ENCODE measurements around the gene TSGA10IP. TPM values are rescaled to one million over a fixed set of nuclear protein-coding genes. Genes with fewer than 3 reads are reported as not detected.

Gene TSGA10IP
- total RNA-seq, 1 donor from 2014 or later, result not detected

DNA sequence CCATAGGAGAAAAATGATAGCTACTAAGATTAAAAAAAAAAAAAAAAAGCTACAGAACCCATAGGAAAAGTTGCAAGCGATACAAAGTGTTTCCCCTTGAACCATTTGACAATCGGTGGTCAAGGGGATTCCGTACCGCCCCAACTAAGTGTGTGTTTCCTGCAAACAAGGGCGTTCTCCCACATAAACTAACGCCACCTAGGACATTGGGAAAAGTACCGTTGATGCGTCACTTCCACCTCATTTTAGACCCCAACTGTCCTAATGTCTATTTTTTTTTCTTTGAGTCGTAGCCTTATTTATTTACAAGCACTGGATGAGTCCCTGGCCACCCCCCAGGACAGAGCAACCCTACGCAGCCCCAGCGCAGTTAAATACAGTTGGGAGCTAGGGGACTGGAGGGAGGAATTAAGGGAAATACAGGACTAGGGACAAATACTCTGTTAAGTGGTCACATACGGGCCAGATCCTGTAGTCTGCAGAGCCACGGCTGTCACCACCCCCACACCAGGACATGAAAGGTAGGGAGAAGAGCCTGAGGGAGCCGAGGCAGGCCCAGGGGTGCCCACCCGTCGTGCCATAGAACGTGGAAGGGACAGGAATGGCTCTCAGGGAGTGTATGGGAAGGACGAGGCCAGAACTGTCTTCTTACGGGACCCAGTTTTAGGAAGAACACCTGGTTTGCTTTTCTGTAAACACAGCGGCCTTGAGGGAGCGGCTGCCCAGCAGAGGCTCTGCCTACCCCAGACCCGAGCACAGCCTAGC, 37.7 kb downstream of the TSGA10IP start:
- Histone ChIP-seq H3K27me3 (ENCODE audit: control insufficient read depth, insufficient read depth, low read length) (no peaks in the 10 kb centered on the region), H3K36me3 (ENCODE audit: control insufficient read depth, insufficient read depth, low read length) (peaks cover 1% of the 10 kb centered on the region), H3K4me3 (ENCODE audit: low read depth, low read length) (no peak overlapping the region)
- no peak for DNase-seq (ENCODE audit: low read depth)
- TF ChIP-seq, protein P1, sequence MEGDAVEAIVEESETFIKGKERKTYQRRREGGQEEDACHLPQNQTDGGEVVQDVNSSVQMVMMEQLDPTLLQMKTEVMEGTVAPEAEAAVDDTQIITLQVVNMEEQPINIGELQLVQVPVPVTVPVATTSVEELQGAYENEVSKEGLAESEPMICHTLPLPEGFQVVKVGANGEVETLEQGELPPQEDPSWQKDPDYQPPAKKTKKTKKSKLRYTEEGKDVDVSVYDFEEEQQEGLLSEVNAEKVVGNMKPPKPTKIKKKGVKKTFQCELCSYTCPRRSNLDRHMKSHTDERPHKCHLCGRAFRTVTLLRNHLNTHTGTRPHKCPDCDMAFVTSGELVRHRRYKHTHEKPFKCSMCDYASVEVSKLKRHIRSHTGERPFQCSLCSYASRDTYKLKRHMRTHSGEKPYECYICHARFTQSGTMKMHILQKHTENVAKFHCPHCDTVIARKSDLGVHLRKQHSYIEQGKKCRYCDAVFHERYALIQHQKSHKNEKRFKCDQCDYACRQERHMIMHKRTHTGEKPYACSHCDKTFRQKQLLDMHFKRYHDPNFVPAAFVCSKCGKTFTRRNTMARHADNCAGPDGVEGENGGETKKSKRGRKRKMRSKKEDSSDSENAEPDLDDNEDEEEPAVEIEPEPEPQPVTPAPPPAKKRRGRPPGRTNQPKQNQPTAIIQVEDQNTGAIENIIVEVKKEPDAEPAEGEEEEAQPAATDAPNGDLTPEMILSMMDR (IDR thresholded peaks at IDR 0.05; ENCODE audit: insufficient read depth, low read length, poor library complexity, severe bottlenecking), result no peak

DNA sequence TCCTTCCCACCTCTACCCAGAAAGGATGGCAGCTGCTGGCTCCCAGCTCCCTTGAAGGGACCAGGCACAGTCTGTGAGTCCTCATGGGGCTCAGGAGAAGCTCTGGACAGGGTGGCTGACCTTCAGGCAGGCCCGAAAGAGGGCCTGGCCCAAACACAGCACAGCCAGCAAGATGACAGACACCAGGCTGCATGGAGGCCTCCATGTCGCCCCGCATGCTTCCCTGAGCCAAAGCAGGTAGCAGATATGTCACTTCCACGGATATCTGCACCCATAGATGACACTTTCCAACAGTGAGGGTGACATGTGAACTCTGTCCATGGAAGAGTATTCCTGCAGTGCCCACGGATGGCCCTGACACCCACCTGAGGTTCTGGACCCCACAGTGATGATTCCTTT, 38.3 kb downstream of the TSGA10IP start:
- Histone ChIP-seq H3K36me3 (ENCODE audit: control insufficient read depth, insufficient read depth, low read length) (peaks cover 1% of the 10 kb centered on the region), H3K27me3 (ENCODE audit: control insufficient read depth, insufficient read depth, low read length) (no peaks in the 10 kb centered on the region), H3K4me3 (ENCODE audit: low read depth, low read length) (no peak overlapping the region)
- TF ChIP-seq, protein P1 (IDR thresholded peaks at IDR 0.05; ENCODE audit: insufficient read depth, low read length, poor library complexity, severe bottlenecking), result no peak
- no peak for DNase-seq (ENCODE audit: low read depth)

DNA sequence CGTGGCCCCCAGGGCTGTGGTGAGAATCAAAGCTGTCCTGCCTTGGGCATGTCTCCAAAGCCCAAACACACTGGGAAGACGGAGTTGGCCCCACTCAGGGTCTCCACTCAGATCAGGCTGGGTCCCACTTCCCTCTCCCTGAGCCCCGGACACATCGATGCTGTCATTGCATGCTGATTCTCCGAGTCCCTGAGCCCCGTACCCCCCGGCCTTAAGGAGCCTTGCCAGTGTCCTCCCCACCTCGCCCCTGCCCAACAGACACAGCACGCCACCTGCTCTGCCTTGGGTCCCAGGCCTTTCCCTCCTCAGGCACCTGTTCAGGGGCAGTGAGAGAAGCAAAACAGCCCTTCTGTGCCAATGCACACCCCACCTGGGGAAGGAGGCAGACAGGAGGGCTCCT, 42.1 kb downstream of the TSGA10IP start:
- TF ChIP-seq, protein P1 (IDR thresholded peaks at IDR 0.05; ENCODE audit: insufficient read depth, low read length, poor library complexity, severe bottlenecking), result no peak
- no peaks in the 10 kb centered on the region for H3K36me3 ChIP-seq (ENCODE audit: control insufficient read depth, insufficient read depth, low read length)
- DNase-seq (ENCODE audit: low read depth), result no peak
- H3K4me3 ChIP-seq (ENCODE audit: low read depth, low read length), result no peak overlapping the region
- H3K27me3 ChIP-seq (ENCODE audit: control insufficient read depth, insufficient read depth, low read length), result no peaks in the 10 kb centered on the region

DNA sequence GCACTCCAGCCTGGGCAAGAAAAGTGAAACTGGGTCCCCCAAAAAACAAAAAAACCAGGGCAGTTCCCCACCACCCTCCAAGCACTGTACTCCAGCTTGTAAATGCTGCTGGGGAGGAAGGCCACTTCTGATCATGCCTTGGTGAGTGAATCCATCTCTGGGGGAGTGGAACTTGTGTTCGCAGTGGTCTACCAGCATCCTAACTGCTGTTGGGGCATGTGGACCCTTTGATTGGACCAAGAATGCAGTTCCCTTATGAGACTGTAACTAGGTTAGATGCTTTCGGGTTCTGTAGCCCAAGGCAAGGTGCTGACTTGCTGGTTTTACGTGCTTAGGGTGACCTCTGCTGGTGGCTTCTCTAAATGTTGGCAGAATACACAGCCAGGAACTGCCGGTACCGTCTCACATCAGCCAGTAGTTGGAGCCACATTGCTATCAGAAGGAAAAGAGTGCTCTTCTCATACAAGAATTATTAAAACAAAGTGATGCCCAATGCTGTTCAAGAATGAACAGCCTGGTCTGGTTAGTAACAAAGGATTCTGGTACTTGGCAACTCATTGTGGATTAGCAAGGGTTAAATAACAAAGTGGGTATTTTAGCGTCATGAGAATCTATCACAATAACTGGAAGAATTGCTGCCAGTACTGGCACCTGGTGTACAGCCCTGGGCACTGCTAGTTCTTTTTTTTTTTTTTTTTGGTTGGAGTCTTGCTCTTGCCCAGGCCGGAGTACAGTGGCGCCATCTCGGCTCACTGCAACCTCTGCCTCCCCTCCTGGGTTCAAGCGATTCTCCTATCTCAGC, 43.7 kb downstream of the TSGA10IP start:
- TF ChIP-seq, protein P1 (IDR thresholded peaks at IDR 0.05; ENCODE audit: insufficient read depth, low read length, poor library complexity, severe bottlenecking), result peak; percentile 88
- DNase-seq (ENCODE audit: low read depth), result peak; percentile 75
- H3K36me3 ChIP-seq (ENCODE audit: control insufficient read depth, insufficient read depth, low read length), result no peaks in the 10 kb centered on the region
- no peak overlapping the region for H3K4me3 ChIP-seq (ENCODE audit: low read depth, low read length)
- H3K27me3 ChIP-seq (ENCODE audit: control insufficient read depth, insufficient read depth, low read length), result no peaks in the 10 kb centered on the region

DNA sequence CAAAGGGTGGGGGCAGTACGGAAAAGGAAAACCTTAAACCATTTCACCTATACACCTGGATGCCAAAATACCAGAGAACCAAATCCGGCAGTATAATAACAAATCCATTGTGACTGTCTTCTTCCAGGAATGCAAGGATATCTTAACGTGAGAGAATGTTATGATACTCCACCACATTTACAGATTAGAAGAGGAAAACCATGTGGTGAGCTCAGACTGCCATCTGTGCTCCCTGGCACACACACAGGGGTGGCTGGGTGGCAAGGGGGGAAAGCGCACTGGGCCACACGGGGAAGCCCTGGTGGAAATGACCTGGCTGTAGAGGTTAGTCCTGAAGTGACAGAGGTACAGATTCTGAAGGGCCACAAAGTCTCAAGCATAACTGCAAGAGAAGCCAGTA, 46.8 kb downstream of the TSGA10IP start:
- TF ChIP-seq, protein P1 (IDR thresholded peaks at IDR 0.05; ENCODE audit: insufficient read depth, low read length, poor library complexity, severe bottlenecking), result no peak
- H3K4me3 ChIP-seq (ENCODE audit: low read depth, low read length), result no peak overlapping the region
- H3K27me3 ChIP-seq (ENCODE audit: control insufficient read depth, insufficient read depth, low read length), result no peaks in the 10 kb centered on the region
- DNase-seq (ENCODE audit: low read depth), result no peak
- no peaks in the 10 kb centered on the region for H3K36me3 ChIP-seq (ENCODE audit: control insufficient read depth, insufficient read depth, low read length)

Measured in kidney epithelial cell (primary cell).